ACC112 (cell line): ENCODE data around the gene GPR180.
A peak's percentile ranks its signal among the peaks of the same experiment; 100 is the strongest.

Experiments
- H2AFZ ChIP-seq: fragments of 200-600 bp; sonication (generic); one replicate; pipeline ENCODE4 v1.6.0; 2017; ENCODE audit warnings: antibody characterized with exemption, low read length; ENCODE audit not compliant: unreplicated experiment
- H3K27ac ChIP-seq: fragments of 200-600 bp; sonication (generic); 2 replicates; pipeline ENCODE4 v1.5.1; 2014; ENCODE audit warnings: low read depth, mild to moderate bottlenecking, antibody characterized with exemption, low read length, moderate library complexity
- H3K27me3 ChIP-seq: fragments of 200-600 bp; sonication (generic); 2 replicates; pipeline ENCODE4 v1.6.1; 2014; ENCODE audit warnings: mild to moderate bottlenecking, antibody characterized with exemption, low read length, moderate library complexity, mixed read lengths; ENCODE audit not compliant: insufficient read depth
- H3K36me3 ChIP-seq: fragments of 200-600 bp; sonication (generic); 2 replicates; pipeline ENCODE4 v1.6.1; 2016; ENCODE audit warnings: mild to moderate bottlenecking, antibody characterized with exemption, low read length, moderate library complexity, mixed read lengths; ENCODE audit not compliant: insufficient read depth
- H3K4me1 ChIP-seq: fragments of 200-600 bp; sonication (generic); one replicate; pipeline ENCODE4 v1.6.1; 2016; ENCODE audit warnings: low read length, mixed read lengths; ENCODE audit not compliant: insufficient read depth, unreplicated experiment, control insufficient read depth
- H3K4me3 ChIP-seq: fragments of 200-600 bp; sonication (generic); 2 replicates; pipeline ENCODE4 v1.5.1; 2014; ENCODE audit warnings: mild to moderate bottlenecking, low read depth, low read length
- H3K79me2 ChIP-seq: fragments of 200-600 bp; sonication (generic); one replicate; pipeline ENCODE4 v1.6.0; 2016; ENCODE audit warnings: low read length; ENCODE audit not compliant: control insufficient read depth, unreplicated experiment, insufficient read depth

The GPR180 gene

DNA sequence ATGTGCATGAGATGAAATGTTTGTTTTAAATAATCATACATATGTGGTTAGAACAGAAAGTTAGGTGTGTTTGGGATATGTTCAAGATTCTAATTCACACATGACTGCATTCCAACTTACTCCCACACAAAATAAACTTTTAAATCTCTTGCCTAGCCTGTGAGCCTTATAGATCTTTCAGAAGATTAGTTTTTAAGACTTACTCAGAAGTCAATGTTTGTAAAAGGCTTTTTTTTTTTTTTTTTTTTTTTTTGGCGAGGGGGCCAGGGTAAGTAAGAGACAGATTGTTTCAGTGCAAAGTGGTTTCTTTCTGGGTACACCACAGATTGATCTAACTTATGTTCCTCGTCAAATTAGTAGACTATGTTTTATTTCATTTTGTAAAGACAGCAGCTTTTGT is 39.1 kb downstream of the GPR180 start:
- H3K27me3 ChIP-seq: no peaks in the 10 kb centered on the region
- peaks cover 22% of the 10 kb centered on the region for H3K4me1 ChIP-seq
- H3K4me3 ChIP-seq: no peak overlapping the region
- no peaks in the 10 kb centered on the region for H3K79me2 ChIP-seq
- H2AFZ ChIP-seq: no peak overlapping the region
- no peaks in the 10 kb centered on the region for H3K36me3 ChIP-seq
- peak overlapping the region; percentile 77 for H3K27ac ChIP-seq

GRCh38 chr13:94641409-94641941 is 39.8 kb downstream of the GPR180 start:
- H3K4me3 ChIP-seq: peak overlapping the region; percentile 45
- H2AFZ ChIP-seq: peak overlapping the region; percentile 44
- H3K27ac ChIP-seq: peak overlapping the region; percentile 77

DNA sequence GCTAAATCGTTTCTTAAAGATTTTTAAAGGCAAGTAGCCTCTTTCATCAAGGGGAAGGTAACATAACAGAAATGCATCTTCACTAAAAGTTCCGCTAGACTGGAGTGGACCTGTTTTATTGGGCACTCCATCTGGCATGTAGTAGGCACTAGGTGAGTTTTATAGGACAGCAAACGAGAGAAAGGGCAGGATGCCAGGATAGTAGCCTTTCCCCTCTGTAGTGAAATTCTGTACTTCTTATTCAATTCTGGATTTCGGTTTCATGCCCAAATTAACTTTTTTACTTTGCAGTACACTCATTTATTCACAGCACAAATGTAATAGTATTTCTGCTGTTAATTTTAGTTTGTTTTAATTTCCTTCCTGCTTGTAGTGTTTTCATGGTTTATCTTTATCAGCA is 45.2 kb downstream of the GPR180 start:
- no peak overlapping the region for H3K4me3 ChIP-seq
- H3K27me3 ChIP-seq: no peaks in the 10 kb centered on the region
- H3K27ac ChIP-seq: no peak overlapping the region
- H3K36me3 ChIP-seq: no peaks in the 10 kb centered on the region
- peaks cover 5% of the 10 kb centered on the region for H3K4me1 ChIP-seq
- no peaks in the 10 kb centered on the region for H3K79me2 ChIP-seq
- H2AFZ ChIP-seq: no peak overlapping the region

More at GRCh38 chr13:94641409-94641941, 39.8 kb downstream of the GPR180 start:
- Histone ChIP-seq H3K79me2 (no peaks in the 10 kb centered on the region), H3K4me1 (peaks cover 22% of the 10 kb centered on the region), H3K27me3 (no peaks in the 10 kb centered on the region), H3K36me3 (no peaks in the 10 kb centered on the region)

GRCh38 chr13:94656176-94656575 is 54.5 kb downstream of the GPR180 start:
- Histone ChIP-seq H3K79me2 (no peaks in the 10 kb centered on the region), H3K4me3 (no peak overlapping the region), H3K27me3 (no peaks in the 10 kb centered on the region), H3K4me1 (peaks cover 13% of the 10 kb centered on the region), H3K36me3 (no peaks in the 10 kb centered on the region), H2AFZ (no peak overlapping the region), H3K27ac (no peak overlapping the region; the same call in 1 of the 2 replicates)

GRCh38 chr13:94656766-94657165 is 55.1 kb downstream of the GPR180 start:
- peaks cover 13% of the 10 kb centered on the region for H3K4me1 ChIP-seq
- H3K79me2 ChIP-seq: no peaks in the 10 kb centered on the region
- no peaks in the 10 kb centered on the region for H3K27me3 ChIP-seq
- H3K27ac ChIP-seq: peak overlapping the region; percentile 68
- no peak overlapping the region for H2AFZ ChIP-seq
- H3K4me3 ChIP-seq: no peak overlapping the region; the same call in 1 of the 2 replicates
- no peaks in the 10 kb centered on the region for H3K36me3 ChIP-seq

DNA sequence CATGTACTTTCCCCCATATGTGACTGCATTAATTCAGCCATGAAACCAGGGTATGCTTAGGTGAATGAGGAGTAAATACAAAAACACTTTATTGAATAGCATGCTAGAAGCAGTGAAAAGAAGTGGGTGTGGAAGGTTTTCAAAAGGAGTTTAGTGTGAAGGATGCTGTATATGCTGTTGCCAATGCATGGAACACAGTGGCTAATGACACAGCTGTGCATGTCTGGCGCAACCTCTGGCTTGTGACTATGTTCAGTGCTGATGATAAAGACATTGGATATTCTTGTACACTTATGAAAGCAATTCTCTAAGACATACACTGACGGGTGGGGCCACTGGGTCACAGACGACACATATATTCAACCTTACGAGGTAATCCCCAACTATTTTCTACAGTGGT is 55.5 kb downstream of the GPR180 start:
- Histone ChIP-seq H2AFZ (no peak overlapping the region), H3K36me3 (no peaks in the 10 kb centered on the region), H3K27ac (peak overlapping the region; percentile 68), H3K4me1 (peaks cover 13% of the 10 kb centered on the region), H3K4me3 (no peak overlapping the region; the same call in 1 of the 2 replicates), H3K79me2 (no peaks in the 10 kb centered on the region), H3K27me3 (peaks cover 3% of the 10 kb centered on the region; the same call in 1 of the 2 replicates)

GRCh38 chr13:94658926-94659597 is 57.4 kb downstream of the GPR180 start:
- H3K36me3 ChIP-seq: no peaks in the 10 kb centered on the region
- no peak overlapping the region for H3K4me3 ChIP-seq
- H2AFZ ChIP-seq: no peak overlapping the region
- no peak overlapping the region for H3K27ac ChIP-seq
- H3K4me1 ChIP-seq: peaks cover 13% of the 10 kb centered on the region
- no peaks in the 10 kb centered on the region for H3K79me2 ChIP-seq
- peaks cover 19% of the 10 kb centered on the region for H3K27me3 ChIP-seq

GRCh38 chr13:94659598-94659946 is 57.9 kb downstream of the GPR180 start:
- Histone ChIP-seq H3K27ac (no peak overlapping the region), H3K4me1 (peaks cover 13% of the 10 kb centered on the region), H3K79me2 (no peaks in the 10 kb centered on the region), H3K4me3 (no peak overlapping the region), H3K27me3 (peaks cover 24% of the 10 kb centered on the region), H3K36me3 (no peaks in the 10 kb centered on the region), H2AFZ (no peak overlapping the region)

DNA sequence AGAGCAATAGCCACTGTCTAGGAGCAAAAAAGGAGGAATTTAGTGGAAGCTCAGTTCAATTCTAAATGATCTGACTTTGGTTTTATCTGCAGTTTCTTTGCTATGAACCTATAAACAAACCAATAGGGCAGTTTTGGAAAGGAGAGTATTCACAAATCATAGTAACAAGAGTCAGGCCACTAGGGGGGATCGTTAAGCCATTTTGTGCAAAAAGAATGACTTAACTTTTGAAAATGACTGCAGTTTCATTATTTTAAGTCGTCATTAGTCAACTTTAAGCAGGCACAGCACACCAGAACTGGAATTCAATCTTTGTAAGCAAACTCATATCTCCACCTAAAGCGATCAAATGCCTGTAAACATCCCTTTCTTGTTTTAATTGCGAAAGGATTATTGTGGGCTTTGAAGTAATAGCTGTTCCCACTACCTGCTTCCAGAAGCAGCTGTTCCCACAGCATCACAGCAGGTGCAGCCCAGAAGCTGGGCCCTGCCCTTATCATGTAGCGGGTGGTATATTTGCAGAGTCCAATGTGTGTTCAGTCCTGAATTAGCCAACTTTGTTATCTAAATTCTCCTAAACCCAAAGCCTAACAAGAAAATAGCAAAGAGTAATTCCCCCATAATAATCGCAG is 59.2 kb downstream of the GPR180 start:
- H2AFZ ChIP-seq: no peak overlapping the region

DNA sequence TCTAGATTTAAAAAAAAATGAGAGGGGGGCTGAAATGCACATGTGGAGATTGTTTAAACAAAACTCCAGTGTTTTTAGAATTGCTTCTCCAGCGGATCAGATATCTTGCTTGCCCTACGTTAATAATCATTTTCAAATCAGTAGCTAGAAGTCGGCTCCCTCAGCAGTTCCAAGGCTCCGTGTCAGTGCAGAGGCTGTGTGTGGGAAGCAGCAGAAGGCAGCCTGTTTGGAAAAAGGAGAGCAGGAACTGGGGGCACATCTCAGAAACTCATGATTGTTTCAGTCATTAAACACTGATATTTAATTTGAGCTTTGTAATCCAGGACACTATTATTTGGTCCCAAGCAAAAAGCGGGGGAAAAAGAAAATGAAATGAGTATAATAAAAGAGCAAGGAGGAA is 59.7 kb downstream of the GPR180 start:
- peaks cover 42% of the 10 kb centered on the region for H3K27me3 ChIP-seq
- no peaks in the 10 kb centered on the region for H3K79me2 ChIP-seq
- H3K36me3 ChIP-seq: no peaks in the 10 kb centered on the region
- no peak overlapping the region for H3K27ac ChIP-seq
- H3K4me3 ChIP-seq: no peak overlapping the region
- no peak overlapping the region for H2AFZ ChIP-seq
- peaks cover 13% of the 10 kb centered on the region for H3K4me1 ChIP-seq

More for the DNA sequence above, 59.2 kb downstream of the GPR180 start:
- peaks cover 36% of the 10 kb centered on the region for H3K27me3 ChIP-seq
- no peak overlapping the region for H3K27ac ChIP-seq
- peaks cover 13% of the 10 kb centered on the region for H3K4me1 ChIP-seq
- no peaks in the 10 kb centered on the region for H3K79me2 ChIP-seq
- H3K4me3 ChIP-seq: no peak overlapping the region
- H3K36me3 ChIP-seq: no peaks in the 10 kb centered on the region
